Left ventricle myocardium superior (tissue), 1 donor: Measurements from ENCODE around the gene KRTAP10-4. TPM values are rescaled to one million over a fixed set of nuclear protein-coding genes. Genes with fewer than 3 reads are reported as not detected.
"Not testable (repeated sequence)": the region's sequence is repeated elsewhere in the genome, so short reads cannot be mapped to it uniquely, and the experiment has no call there.

Source experiments
- ATAC-seq: fragments of 200-7000 bp; cut with Tn5 transposase; one replicate; pipeline ENCODE4 v1.9.1; 2020; ENCODE audit warnings: mild to moderate bottlenecking, moderate library complexity
- DNase-seq: peaks from one replicate; pipeline ENCODE4 v3.0.0-alpha.2; 2020
- intact Hi-C: fragments of 100-400 bp; cut with micrococcal nuclease; formaldehyde crosslinking; loops from one replicate; pipeline ENCODE4 v1.11.0; 2022
- total RNA-seq: library from RNA; stranded (reverse); fragmentation: NEBNext Ultra II Directional; extraction: Animal tissue kit (Norgen Biotek cat#: 25700); gene quantifications from one replicate; pipeline ENCODE4 v1.2.1, GENCODE V29; 2021
- donor health status: DM: no; HTN: yes; CAD: no; lungs with severe emphysema.

The KRTAP10-4 gene
- total RNA-seq, 1 donor from 2014 or later: not detected

- no peak for ATAC-seq
- intact Hi-C loops: no loop called here
- DNase-seq: peak; percentile 23
These were observed 40.2 kb upstream of the KRTAP10-4 start for GRCh38 chr21:44533121-44533890.

- ATAC-seq (no peak), DNase-seq (peak; percentile 13)
- intact Hi-C loops: no loop called here
These were observed 39.5 kb upstream of the KRTAP10-4 start for GRCh38 chr21:44533891-44534627.

- intact Hi-C loops: no loop called here
- no peak for DNase-seq
- no peak for ATAC-seq
These were observed 38.8 kb upstream of the KRTAP10-4 start for GRCh38 chr21:44534688-44535087.

GRCh38 chr21:44535963-44536362 is 37.6 kb upstream of the KRTAP10-4 start:
- no peak for DNase-seq
- intact Hi-C loops: no loop called here
- ATAC-seq: no peak

GRCh38 chr21:44537930-44538911 is 35.3 kb upstream of the KRTAP10-4 start:
- intact Hi-C loops: no loop called here
- ATAC-seq: no peak
- no peak for DNase-seq

- intact Hi-C loops: no loop called here
- ATAC-seq (no peak), DNase-seq (no peak)
These were observed 34.5 kb upstream of the KRTAP10-4 start for GRCh38 chr21:44539046-44539445.

- ATAC-seq (no peak), DNase-seq (no peak)
- intact Hi-C loops: no loop called here
These were observed 33.4 kb upstream of the KRTAP10-4 start, which contains the start of gene KRTAP10-1 for GRCh38 chr21:44539991-44540666. TSS of gene KRTAP10-1 (minus strand) at chr21:44540195. CDS start at chr21:44540150, 45 bp downstream.

- ATAC-seq (peak; percentile 65), DNase-seq (no peak)
- intact Hi-C loops: no loop called here
These were observed 32.7 kb upstream of the KRTAP10-4 start for GRCh38 chr21:44540741-44541288.

- no peak for ATAC-seq
- intact Hi-C loops: no loop called here
These were observed 30.8 kb upstream of the KRTAP10-4 start for GRCh38 chr21:44542716-44543115.

GRCh38 chr21:44544566-44544965 is 29.0 kb upstream of the KRTAP10-4 start:
- intact Hi-C loops: no loop called here
- DNase-seq (no peak), ATAC-seq (no peak)

More at GRCh38 chr21:44542716-44543115, 30.8 kb upstream of the KRTAP10-4 start:
- no peak for DNase-seq

- ATAC-seq: no peak
- intact Hi-C loops: no loop called here
- no peak for DNase-seq
These were observed 25.7 kb upstream of the KRTAP10-4 start for GRCh38 chr21:44547656-44548331.

- intact Hi-C loops: no loop called here
- DNase-seq: no peak
- ATAC-seq: no peak
These were observed 25.1 kb upstream of the KRTAP10-4 start for GRCh38 chr21:44548381-44548780.

- DNase-seq (no peak), ATAC-seq (no peak)
- intact Hi-C loops: no loop called here
These were observed 24.6 kb upstream of the KRTAP10-4 start for GRCh38 chr21:44548922-44549321.

GRCh38 chr21:44549525-44550211 is 23.9 kb upstream of the KRTAP10-4 start:
- DNase-seq (no peak), ATAC-seq (no peak)
- intact Hi-C loops: loop anchor here (10.0 kb wide), 1 partner anchor 55 kb away; no protein-coding TSS in a partner anchor

GRCh38 chr21:44550285-44550684 is 23.2 kb upstream of the KRTAP10-4 start:
- intact Hi-C loops: loop anchor here (10.0 kb wide), 1 partner anchor 55 kb away; no protein-coding TSS in a partner anchor

GRCh38 chr21:44550807-44551206 is 22.7 kb upstream of the KRTAP10-4 start:
- ATAC-seq (no peak), DNase-seq (no peak)
- intact Hi-C loops: loop anchor here (10.0 kb wide), 1 partner anchor 56 kb away; no protein-coding TSS in a partner anchor

More at GRCh38 chr21:44550285-44550684, 23.2 kb upstream of the KRTAP10-4 start:
- not testable (repeated sequence) for ATAC-seq, DNase-seq
